ENCODE results near the gene TRAF7. TPM values are rescaled to one million over a fixed set of nuclear protein-coding genes. Genes with fewer than 3 reads are reported as not detected.

Gene TRAF7
- 60.2 and 78.9 TPM in 2 replicates for total RNA-seq

DNA sequence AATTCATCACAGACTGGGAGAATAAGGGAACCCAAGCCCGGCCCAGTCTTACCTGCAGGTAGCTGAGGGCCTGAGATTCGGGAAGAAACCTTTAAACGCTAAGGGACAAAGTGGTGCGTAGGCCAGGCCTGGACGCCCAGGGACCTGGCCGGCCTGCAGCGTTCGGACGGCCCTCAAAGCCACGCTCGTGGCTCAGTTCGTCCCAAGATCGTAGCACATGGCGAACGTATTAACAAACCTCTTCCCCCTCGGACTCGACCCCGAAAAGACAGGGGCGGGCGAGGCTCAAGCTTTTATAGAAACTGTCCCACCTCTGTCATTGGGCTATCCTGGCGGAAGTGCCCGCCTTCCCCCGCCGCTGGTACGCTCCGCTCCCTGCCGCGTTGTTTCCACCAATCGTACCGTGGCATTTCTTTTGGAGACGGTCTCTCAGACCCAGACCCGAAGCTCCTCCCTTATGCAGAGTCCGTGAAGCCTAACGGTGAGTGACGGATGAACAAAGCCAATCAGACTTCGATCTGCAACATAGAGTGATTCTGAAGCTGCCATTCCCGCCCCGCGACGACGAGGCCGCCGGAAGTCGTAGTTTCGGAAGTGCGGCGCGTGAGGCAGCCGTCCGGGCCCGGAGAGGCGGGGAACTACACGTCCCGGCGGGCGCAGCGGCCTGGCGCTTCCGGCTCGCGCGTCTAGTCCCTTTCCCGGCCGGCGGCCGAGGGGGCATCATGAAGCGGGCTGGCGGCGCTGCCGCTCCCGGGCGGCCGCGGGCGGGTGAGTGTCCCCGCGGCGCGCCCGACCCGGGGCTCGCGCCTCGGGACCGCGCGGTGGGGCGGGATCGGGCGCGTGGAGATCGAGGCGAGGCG lies at the start of gene TRAF7:
TRAF7 (plus strand) TSS at position 692 of the 860 bp plus-strand sequence. CDS start 8,139 bp downstream, outside the sequence.

DNA sequence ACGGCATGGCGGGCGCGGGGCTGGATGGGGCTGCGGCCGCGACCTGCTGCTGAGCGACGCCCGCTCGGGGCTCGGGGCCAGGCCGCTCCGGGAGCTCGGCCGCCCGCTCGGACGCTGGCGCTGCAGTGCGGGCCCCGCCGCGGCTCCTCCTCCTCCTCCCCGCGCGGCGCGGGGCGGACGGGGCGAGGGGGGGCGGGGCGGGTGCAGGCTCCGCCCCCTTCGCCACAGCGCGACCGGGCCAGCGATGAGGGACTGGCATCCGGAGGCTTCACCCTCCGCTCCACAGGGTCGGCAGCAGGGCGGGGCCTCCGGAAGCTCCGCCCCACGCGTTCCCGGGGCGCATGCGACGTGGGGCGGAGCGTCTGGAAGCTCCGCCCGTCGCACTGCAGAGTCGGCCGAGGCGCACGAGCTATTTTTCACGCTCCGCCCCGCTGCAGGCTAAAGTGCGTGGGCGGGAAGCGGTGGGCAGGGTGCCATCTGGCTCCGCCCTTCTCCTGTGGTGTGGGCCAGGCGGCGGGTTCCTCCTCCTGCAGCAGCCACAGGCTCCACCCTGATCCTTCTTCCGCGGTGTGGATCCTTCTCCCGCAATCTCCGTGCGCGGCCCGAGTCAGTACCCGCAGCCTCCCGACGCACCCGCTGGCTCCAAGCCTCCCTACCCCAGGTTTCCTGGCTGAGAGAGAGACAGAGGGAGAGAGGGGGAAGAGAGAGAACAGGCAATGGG lies 19.7 kb upstream of the TRAF7 start, which contains the start of gene PKD1:
PKD1 (minus strand) TSS at position 129 of the 721 bp plus-strand sequence. CDS start 209 bp downstream, outside the sequence.

DNA sequence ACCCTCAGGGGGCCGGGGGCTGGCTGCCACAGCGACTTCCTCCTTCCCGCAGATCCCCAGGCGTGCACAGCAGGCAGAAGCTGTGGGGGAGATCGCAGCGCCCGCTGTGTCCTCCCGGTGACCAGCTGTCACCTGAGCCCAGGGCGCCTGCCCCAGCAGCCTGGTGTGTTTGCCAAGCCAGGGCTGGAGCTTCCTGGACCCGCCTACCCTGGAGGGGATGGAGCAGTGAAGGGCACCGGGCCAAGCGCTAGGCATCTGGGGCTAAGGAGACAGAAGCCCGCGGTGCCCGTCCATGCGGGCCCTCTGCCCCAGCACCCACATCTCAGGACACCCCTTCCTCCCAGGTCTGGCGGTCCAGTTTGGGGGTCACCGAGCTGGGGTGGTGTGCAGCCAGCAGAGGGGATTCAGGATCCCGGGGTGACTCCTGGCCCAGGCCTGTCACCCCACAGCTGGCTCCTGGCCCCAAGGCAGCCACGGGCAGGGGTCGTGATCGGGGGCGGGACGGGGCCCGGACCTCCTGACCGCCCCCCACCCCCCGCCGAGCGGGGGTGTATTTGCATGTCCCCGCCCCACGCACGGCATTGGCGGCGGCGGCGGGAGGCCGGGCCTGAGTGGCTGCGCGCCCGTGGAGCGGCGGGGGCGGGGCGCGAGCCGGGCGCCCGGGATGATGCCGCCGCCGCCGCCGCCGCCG lies 7.5 kb upstream of the TRAF7 start, which contains the start of gene RAB26:
RAB26 (plus strand) TSS at position 645 of the 691 bp plus-strand sequence. CDS start 159 bp downstream, outside the sequence.

DNA sequence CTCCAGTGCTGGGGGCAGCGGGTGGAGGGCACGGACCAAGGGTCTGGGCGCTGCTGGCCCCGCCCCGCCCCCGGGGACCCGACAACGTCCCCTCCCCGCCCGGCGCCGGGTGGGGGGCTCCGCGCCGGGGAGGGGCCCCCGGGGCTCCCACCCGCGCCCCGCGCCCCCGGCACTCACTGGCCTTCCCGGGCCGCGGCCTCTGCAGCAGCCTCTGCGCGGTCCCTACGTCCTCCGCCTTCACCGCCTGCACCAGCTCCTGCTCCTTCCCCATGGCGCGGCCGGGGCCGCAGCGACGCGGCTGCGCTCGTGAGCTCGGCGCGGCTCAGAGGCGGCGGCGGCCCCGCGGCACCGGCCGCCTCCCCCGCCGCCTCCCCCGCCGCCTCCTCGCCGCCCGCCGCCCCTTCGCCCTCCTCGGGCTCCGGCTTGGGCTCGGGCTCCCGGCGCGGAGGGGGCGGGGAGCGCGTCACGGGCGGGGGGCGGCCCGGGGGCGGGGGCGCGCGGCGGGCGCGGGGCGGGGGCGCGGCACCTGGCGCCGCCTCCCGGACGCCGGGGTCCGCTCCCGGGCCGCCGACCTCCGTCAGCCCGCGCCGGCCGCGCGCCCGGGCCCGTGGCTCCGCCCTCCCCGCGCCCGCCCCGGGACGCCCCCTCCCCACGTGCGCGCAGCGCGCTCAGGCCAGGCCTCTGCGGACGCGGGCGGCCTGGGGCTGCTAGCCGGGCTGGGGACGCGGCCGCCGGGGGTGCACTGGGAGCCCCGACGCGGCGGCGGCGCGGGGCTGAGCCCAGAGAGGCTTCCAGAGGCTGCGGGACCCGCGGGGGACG lies 40.8 kb downstream of the TRAF7 start, which contains the start of gene CASKIN1:
CASKIN1 (minus strand) TSS at position 444 of the 819 bp plus-strand sequence; CDS start at position 271, 173 bp downstream.

DNA sequence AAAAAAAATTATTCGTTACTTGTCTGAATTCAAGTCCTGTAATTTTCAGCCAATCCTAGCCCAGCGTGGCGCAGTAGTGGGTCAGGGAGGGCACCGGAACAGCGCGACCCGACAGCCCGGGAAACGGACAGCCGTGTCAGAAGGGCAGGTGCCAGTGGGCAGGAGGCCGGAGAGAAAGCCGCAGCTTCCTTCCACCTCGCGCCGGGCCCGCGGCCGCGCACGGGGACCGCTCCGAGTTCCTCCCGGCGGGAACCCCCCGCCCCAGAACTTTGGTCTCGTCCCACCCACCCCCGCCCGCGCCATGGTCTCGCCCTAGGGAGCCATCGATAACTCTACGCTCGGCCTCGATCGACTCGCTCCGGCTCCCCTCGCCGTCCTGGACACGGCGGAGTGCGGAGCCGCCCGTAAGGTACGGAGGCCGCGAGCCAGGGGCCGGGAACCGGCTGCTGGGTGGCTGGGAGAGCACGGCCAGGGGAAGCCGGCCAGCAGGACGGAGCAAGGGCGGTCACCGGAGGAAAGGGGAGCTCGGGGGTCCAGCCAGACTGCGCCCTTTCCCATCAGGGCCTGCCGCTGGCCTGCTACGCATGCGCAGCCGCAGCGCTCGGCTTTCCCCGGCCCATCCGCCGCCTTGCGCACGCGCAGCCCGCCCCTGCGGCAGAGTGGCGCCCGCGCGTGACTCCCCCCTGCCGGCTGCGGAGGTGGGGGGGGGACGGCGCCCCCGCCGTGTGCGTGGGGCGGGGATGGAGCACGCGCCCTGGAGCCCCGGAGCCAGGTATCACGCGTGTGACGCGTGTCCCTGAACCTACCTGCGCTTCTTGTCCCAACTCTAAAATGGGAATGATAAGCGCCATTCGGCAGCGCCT lies 49.8 kb downstream of the TRAF7 start, which contains the start of gene MLST8:
MLST8 (plus strand) TSS at position 351 of the 863 bp plus-strand sequence. CDS start 632 bp downstream, outside the sequence.

DNA sequence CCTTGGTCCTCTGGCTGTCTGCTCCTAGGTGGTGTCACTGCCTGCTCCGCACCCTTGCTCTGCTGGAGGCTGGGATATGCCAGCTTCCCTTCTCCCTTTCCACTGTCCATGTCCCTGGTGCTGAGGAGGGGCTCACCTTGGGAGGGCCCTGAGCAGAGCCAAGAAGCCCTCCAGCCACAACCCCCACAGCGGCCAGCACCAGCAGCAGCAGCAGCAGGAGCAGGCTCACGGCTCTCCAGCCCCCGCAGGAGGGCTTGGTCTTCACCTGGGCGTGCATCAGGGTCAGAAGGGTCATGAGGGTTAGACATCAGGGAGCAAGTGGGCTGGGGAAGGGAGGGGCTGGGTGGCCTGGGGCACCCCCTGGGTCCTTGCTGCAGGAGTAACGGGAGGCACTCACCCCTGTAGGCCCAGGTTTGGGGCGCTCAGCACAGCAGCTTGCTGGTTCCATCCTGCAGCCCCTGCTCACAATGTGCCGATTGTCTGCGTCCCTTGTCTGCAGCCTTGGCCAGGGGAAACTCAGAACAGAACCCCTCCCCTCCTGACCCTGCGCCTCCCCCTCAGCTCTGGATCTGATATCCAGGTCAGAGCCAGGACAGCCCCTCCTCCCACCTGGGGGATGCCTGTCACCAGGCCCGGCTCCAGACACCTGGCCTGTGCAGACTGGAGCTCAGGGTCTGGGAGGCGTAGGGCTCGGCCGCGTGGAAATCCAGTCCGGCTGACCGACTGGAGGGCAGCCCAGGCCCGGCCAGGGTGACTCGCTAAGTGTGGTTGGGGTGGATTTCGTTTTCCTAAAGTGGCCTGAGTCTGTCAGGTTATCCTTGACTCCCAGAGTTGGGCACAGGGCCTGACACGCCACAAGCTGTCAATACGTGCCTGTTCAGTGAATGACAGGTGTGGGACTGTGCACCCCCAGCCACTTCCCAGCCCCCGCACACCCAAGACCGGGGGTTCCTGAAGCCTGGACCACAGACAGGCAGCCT lies 55.1 kb downstream of the TRAF7 start, which contains the start of gene BRICD5:
BRICD5 (minus strand) TSS at position 478 of the 980 bp plus-strand sequence; CDS start at position 448, 30 bp downstream.

DNA sequence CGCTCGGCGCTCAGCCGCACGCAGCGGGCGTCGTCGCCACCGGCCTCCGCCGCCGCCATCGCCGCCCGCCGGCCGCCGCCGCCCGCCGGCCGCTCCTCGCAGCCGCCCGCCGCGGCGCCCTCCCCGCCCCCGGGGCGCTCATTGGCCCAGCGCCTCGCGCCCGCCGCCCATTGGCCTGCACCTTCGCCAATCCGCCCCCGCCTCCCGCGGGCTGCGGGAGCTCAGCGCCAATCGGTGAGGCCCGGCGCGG lies 59.1 kb downstream of the TRAF7 start, which contains the start of gene PGP:
PGP (minus strand) TSS at position 122 of the 250 bp plus-strand sequence; CDS start at position 59, 63 bp downstream.

DNA sequence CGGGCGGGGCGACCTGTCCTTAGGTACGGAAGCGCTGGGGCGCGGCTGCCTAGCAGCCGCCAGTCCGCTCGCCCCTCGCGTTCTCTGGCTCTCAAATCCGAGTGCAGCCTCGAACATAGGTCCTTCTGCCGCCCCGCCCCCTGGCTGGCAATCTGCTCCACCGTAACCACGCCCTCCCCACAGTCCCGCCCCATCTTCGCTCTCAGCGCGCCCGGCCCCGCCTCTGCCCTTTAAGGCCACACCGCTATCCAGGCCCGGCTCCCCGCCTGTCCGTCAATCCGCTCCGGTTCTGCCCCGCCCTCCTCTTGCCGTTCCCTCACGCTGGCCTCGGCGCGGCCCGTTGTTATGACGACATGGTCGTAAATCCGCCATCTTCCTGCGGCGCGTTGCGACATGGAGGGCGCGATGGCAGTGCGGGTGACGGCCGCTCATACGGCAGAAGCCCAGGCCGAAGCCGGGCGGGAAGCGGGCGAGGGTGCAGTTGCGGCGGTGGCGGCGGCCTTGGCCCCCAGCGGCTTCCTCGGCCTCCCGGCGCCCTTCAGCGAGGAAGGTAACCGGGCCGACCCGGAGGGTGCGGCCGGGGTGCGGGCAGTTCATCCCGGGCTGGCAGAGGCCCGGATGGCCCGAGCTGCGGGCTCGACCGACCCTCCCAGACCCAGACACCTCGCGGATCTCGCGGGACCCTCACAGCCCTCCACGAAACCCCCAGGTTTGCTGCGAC lies 67.8 kb downstream of the TRAF7 start, which contains the start of gene E4F1:
E4F1 (plus strand) TSS at position 371 of the 721 bp plus-strand sequence; CDS start at position 394, 23 bp downstream.

Small RNA genes lying within 50 kb of the gene (small RNA-seq; reads per million reads assigned to genes)
- not detected for gene MIR3180-5
- gene MIR4516: not detected
- gene RF00019: not detected
- gene SNORD60: not detected

Other genes starting within 250 kb of the TRAF7 start
- gene HS3ST6, start 237.4 kb upstream of the TRAF7 start, total RNA-seq: 0.16 TPM in 1 of 2 replicates, not detected in the other
- 15.3 and 24.9 TPM in 2 replicates for gene MSRB1, start 212.6 kb upstream of the TRAF7 start, total RNA-seq
- gene RPL3L, start 201.1 kb upstream of the TRAF7 start, total RNA-seq: not detected in 2 replicates
- 63.9 and 89.5 TPM in 2 replicates for gene NDUFB10, start 196.2 kb upstream of the TRAF7 start, total RNA-seq
- gene RPS2, start 191.0 kb upstream of the TRAF7 start, total RNA-seq: 1,254 and 1,380 TPM in 2 replicates
- gene RNF151, start 188.9 kb upstream of the TRAF7 start, total RNA-seq: not detected in 2 replicates
- 23.9 and 26.9 TPM in 2 replicates for gene TBL3, start 183.7 kb upstream of the TRAF7 start, total RNA-seq
- gene NOXO1, start 174.3 kb upstream of the TRAF7 start, total RNA-seq: 0.12 TPM in 1 of 2 replicates, not detected in the other
- 10.7 and 11.4 TPM in 2 replicates for gene GFER, start 171.6 kb upstream of the TRAF7 start, total RNA-seq
- 1.1 and 1.9 TPM in 2 replicates for gene SYNGR3, start 165.8 kb upstream of the TRAF7 start, total RNA-seq
- gene ZNF598, start 146.0 kb upstream of the TRAF7 start, total RNA-seq: 30.1 and 30.8 TPM in 2 replicates
- not detected in 2 replicates for gene NPW, start 136.0 kb upstream of the TRAF7 start, total RNA-seq
- gene NHERF2, start 128.9 kb upstream of the TRAF7 start, total RNA-seq: 33.9 and 35.0 TPM in 2 replicates
- gene NTHL1, start 107.9 kb upstream of the TRAF7 start, total RNA-seq: 23.6 and 24.7 TPM in 2 replicates
- gene TSC2, start 107.8 kb upstream of the TRAF7 start, total RNA-seq: 73.8 and 84.7 TPM in 2 replicates
- gene PKD1, start 19.9 kb upstream of the TRAF7 start, total RNA-seq: 179 and 232 TPM in 2 replicates
- gene RAB26, start 7.2 kb upstream of the TRAF7 start, total RNA-seq: 0.61 and 0.97 TPM in 2 replicates
- gene CASKIN1, start 40.8 kb downstream of the TRAF7 start, total RNA-seq: 0.12 and 0.16 TPM in 2 replicates
- gene MLST8, start 49.7 kb downstream of the TRAF7 start, total RNA-seq: 38.0 and 41.0 TPM in 2 replicates
- gene BRICD5, start 55.1 kb downstream of the TRAF7 start, total RNA-seq: 0.65 and 1.1 TPM in 2 replicates
- gene PGP, start 59.1 kb downstream of the TRAF7 start, total RNA-seq: 9.9 and 12.4 TPM in 2 replicates
- gene E4F1, start 67.8 kb downstream of the TRAF7 start, total RNA-seq: 27.2 and 33.3 TPM in 2 replicates
- gene DNASE1L2, start 80.7 kb downstream of the TRAF7 start, total RNA-seq: 0.85 and 0.97 TPM in 2 replicates
- gene ECI1, start 95.8 kb downstream of the TRAF7 start, total RNA-seq: 35.7 and 37.3 TPM in 2 replicates
- gene RNPS1, start 112.3 kb downstream of the TRAF7 start, total RNA-seq: 68.7 and 69.3 TPM in 2 replicates
- 0.36 and 1.9 TPM in 2 replicates for gene ABCA3, start 184.9 kb downstream of the TRAF7 start, total RNA-seq

All from hair follicle dermal papilla cell (primary cell).